Right atrium auricular region (tissue), 2 donors: ENCODE measurements around the gene OR4B1. TPM values are rescaled to one million over a fixed set of nuclear protein-coding genes. Genes with fewer than 3 reads are reported as not detected.
"Not testable (repeated sequence)": the region's sequence is repeated elsewhere in the genome, so short reads cannot be mapped to it uniquely, and the experiment has no call there.

Experiments used
- DNase-seq: peaks from one replicate; pipeline ENCODE4 v3.0.0-alpha.2; 2019; ENCODE audit warnings: low spot score
- H3K27ac ChIP-seq, 2 donors: fragments of 200-600 bp; sonication (generic); 1 replicate in 1 of 2; 2 replicates in 1 of 2; pipeline ENCODE4 v1.5.1; 2016 to 2019
- H3K27me3 ChIP-seq, 2 donors: fragments of 200-600 bp; sonication (generic); one replicate each; pipeline versions ENCODE4 v1.5.1 to v1.6.0; 2017 to 2019
- H3K36me3 ChIP-seq: fragments of 200-600 bp; sonication (generic); one replicate; pipeline ENCODE4 v1.5.1; 2016
- H3K4me1 ChIP-seq, 2 donors: fragments of 200-600 bp; sonication (generic); one replicate each; pipeline versions ENCODE4 v1.5.1 to v1.6.0; 2017 to 2019
- H3K4me3 ChIP-seq, 2 donors: fragments of 200-600 bp; sonication (generic); 1 replicate in 1 of 2; 2 replicates in 1 of 2; pipeline ENCODE4 v1.5.1; 2017 to 2019; ENCODE audit warnings: mild to moderate bottlenecking in 1 of 2, moderate library complexity in 1 of 2
- H3K9me3 ChIP-seq, 2 donors: fragments of 200-600 bp; sonication (generic); one replicate each; pipeline ENCODE4 v1.5.1; 2019
- total RNA-seq, 2 donors: library from RNA; depleted of rRNA; stranded (reverse); fragments of >200 nt; gene quantifications; one replicate each; pipeline ENCODE4 v1.1.0, GENCODE V29; 2016
- TF ChIP-seq, protein P1 (sequence below), 2 donors: fragments of 200-600 bp; sonication (generic); IDR thresholded peaks; one replicate each; pipeline ENCODE4 v1.5.1; 2019; ENCODE audit warnings: antibody characterized with exemption in 2 of 2

OR4B1 gene
- total RNA-seq, 2 donors from 2014 or later = not detected

DNA sequence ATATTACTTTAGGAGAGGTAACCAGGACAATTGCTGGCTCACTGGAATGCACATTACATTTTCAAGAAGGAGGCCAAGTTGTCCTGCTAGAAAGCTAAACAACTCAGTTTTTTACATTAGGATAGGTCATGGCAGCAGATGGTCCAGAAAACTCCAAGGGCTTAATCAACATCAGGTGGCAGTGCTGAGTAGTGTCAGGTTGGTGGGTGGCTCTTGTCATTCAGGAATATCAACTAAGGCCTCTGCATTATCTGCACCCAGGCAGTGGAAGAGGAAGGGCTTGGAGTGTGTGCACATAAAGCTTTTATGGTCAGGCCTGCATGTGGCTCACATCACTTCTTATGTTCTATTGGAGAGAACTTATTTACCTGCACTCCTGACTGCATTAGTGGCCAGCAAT, 32.2 kb upstream of the OR4B1 start:
- TF ChIP-seq, protein P1, sequence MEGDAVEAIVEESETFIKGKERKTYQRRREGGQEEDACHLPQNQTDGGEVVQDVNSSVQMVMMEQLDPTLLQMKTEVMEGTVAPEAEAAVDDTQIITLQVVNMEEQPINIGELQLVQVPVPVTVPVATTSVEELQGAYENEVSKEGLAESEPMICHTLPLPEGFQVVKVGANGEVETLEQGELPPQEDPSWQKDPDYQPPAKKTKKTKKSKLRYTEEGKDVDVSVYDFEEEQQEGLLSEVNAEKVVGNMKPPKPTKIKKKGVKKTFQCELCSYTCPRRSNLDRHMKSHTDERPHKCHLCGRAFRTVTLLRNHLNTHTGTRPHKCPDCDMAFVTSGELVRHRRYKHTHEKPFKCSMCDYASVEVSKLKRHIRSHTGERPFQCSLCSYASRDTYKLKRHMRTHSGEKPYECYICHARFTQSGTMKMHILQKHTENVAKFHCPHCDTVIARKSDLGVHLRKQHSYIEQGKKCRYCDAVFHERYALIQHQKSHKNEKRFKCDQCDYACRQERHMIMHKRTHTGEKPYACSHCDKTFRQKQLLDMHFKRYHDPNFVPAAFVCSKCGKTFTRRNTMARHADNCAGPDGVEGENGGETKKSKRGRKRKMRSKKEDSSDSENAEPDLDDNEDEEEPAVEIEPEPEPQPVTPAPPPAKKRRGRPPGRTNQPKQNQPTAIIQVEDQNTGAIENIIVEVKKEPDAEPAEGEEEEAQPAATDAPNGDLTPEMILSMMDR (IDR thresholded peaks at IDR 0.05) = no peak
- H3K4me1 ChIP-seq = peaks cover 0 to 8% of the 10 kb centered on the region in 2 donors
- no peak overlapping the region for H3K4me3 ChIP-seq
- no peaks in the 10 kb centered on the region for H3K36me3 ChIP-seq
- no peak overlapping the region for H3K27ac ChIP-seq
- H3K27me3 ChIP-seq = no peaks in the 10 kb centered on the region
- no peaks in the 10 kb centered on the region for H3K9me3 ChIP-seq
- no peak for DNase-seq

GRCh38 chr11:48190906-48191654, 25.5 kb upstream of the OR4B1 start:
- not testable (repeated sequence) for H3K27ac ChIP-seq, DNase-seq, H3K4me3 ChIP-seq, H3K27me3 ChIP-seq, H3K36me3 ChIP-seq, H3K4me1 ChIP-seq
- H3K9me3 ChIP-seq = peaks cover 0 to 24% of the 10 kb centered on the region in 2 donors

DNA sequence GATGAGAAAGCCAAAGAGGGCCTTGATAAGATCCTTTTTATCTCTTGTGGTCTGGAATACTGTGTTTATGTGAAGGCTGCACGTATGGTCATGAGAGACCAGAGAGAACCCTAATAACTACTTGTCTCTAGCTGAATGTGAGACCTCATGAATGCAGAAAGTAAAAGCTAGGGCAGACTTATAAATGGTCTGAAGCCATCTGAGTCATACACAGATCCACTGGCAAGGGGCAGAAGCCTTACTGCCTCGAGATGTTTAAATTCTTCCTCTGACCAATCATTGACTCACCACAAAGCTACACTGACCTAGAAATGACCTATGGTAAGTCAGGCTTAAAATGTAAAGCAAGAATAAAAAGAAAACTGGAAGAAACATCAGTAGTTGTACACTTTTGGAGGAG, 22.7 kb upstream of the OR4B1 start:
- H3K27ac ChIP-seq = no peak overlapping the region
- TF ChIP-seq, protein P1 (IDR thresholded peaks at IDR 0.05) = no peak

GRCh38 chr11:48207881-48208280, 8.7 kb upstream of the OR4B1 start:
- Histone ChIP-seq H3K27ac (no peak overlapping the region), H3K36me3 (no peaks in the 10 kb centered on the region), H3K27me3 (no peaks in the 10 kb centered on the region), H3K9me3 (no peaks in the 10 kb centered on the region), H3K4me1 (no peaks in the 10 kb centered on the region), H3K4me3 (no peak overlapping the region)
- DNase-seq = no peak
- TF ChIP-seq, protein P1 (IDR thresholded peaks at IDR 0.05) = no peak

More for the DNA sequence above, 22.7 kb upstream of the OR4B1 start:
- no peaks in the 10 kb centered on the region for H3K27me3 ChIP-seq
- H3K4me3 ChIP-seq = no peak overlapping the region
- no peaks in the 10 kb centered on the region for H3K36me3 ChIP-seq
- peaks cover 0 to 32% of the 10 kb centered on the region in 2 donors for H3K9me3 ChIP-seq
- no peak for DNase-seq
- H3K4me1 ChIP-seq = no peaks in the 10 kb centered on the region

DNA sequence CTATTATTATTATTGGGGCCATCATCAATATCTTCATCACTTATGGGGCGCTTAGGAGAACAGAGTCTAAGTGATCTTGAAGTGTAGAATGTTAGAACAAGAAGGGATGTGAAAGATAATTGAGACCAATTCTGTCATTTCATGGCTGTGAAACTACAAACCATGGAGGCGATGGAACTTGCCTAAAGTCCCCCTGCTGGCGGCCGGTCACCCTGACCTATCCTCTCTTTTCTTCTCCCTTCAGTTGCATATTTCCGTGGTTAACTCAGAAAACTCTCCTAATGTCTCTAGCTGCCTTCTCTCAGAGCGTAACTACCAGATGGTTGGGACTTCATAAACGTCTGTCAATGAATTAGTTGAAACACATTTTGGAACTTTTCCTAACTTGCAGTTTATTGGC, 6.6 kb upstream of the OR4B1 start:
- Histone ChIP-seq H3K4me1 (no peaks in the 10 kb centered on the region), H3K27ac (no peak overlapping the region), H3K9me3 (no peaks in the 10 kb centered on the region), H3K27me3 (no peaks in the 10 kb centered on the region), H3K36me3 (no peaks in the 10 kb centered on the region), H3K4me3 (no peak overlapping the region)
- no peak for DNase-seq
- TF ChIP-seq, protein P1 (IDR thresholded peaks at IDR 0.05) = peak in 1 of 2 donors; percentile 27

GRCh38 chr11:48228761-48229160, 12.2 kb downstream of the OR4B1 start:
- Histone ChIP-seq H3K27me3 (no peaks in the 10 kb centered on the region), H3K4me3 (no peak overlapping the region), H3K4me1 (no peaks in the 10 kb centered on the region), H3K9me3 (no peaks in the 10 kb centered on the region), H3K36me3 (no peaks in the 10 kb centered on the region), H3K27ac (no peak overlapping the region)
- TF ChIP-seq, protein P1 (IDR thresholded peaks at IDR 0.05) = no peak
- no peak for DNase-seq

DNA sequence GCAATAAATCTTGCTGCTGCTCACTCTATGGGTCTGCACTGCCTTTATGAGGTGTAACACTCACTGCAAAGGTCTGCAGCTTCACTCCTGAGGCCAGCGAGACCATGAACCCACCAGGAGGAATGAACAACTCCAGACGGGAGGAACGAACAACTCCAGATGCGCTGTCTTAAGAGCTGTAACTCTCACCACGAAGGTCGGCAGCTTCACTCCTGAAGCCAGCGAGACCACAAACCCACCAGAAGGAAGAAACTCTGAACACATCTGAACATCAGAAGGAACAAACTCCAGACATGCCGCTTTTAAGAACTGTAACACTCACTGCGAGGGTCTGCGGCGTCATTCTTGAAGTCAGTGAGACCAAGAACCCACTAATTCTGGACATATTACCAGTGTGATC, 13.4 kb downstream of the OR4B1 start:
- not testable (repeated sequence) for DNase-seq, H3K9me3 ChIP-seq

More for the DNA sequence above, 13.4 kb downstream of the OR4B1 start:
- not testable (repeated sequence) for H3K27me3 ChIP-seq, H3K36me3 ChIP-seq, H3K27ac ChIP-seq, H3K4me1 ChIP-seq, H3K4me3 ChIP-seq
